Measurements from ENCODE around the gene CXCL1.

CXCL1 gene

DNA sequence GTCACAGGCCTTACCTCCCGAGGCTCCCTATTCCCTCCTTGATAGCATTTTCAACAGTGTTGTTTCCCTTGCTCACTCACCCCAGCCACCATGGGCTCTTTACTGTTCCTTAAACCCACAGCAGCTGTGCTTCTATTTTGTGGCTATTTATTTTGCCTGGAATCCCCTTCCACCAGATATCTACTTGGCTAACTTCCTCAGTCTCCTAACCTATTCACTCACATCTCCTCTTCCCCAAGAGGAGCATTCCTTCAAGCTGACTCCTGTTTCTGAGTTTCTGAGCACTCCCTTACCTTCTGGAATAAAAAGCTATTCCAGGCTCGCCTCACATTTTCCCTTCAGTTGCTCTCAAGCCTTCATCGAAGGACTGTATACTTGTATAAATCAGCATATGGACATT is 50.5 kb downstream of the CXCL1 start:
- FAIRE-seq, result no peak

Data from A204.1 (cell line).